K562 (cell line): ENCODE data around the gene FAM98C. TPM values are rescaled to one million over a fixed set of nuclear protein-coding genes. Genes with fewer than 3 reads are reported as not detected.

Experiments
- ARID1B ChIP-seq: fragments of 450-650 bp; IDR thresholded peaks from 2 replicates; pipeline ENCODE4 v1.6.1; 2016; ENCODE audit warnings: antibody characterized with exemption, mild to moderate bottlenecking, inconsistent platforms
- CBX5 ChIP-seq: IDR thresholded peaks from 2 replicates; pipeline ENCODE4 v1.6.1; 2014; ENCODE audit warnings: low read depth, borderline replicate concordance
- FOXJ3 ChIP-seq: sonication (generic); formaldehyde crosslinking; IDR thresholded peaks from 2 replicates; pipeline ENCODE4 v1.4.0; 2020; ENCODE audit warnings: mild to moderate bottlenecking, missing genetic modification reagents
- HCFC1 ChIP-seq: IDR thresholded peaks from 2 replicates; pipeline ENCODE4 v1.6.1; 2012; ENCODE audit warnings: low read depth, low read length, improper control_type of control experiment
- MTF1 ChIP-seq: fragments of 250-450 bp; sonication (Bioruptor Pico); IDR thresholded peaks from 2 replicates; pipeline ENCODE4 v1.9.0; 2021; ENCODE audit warnings: moderate library complexity, mild to moderate bottlenecking, inconsistent platforms, borderline replicate concordance
- NCOA1 ChIP-seq: fragments of 450-650 bp; IDR thresholded peaks from 2 replicates; pipeline ENCODE4 v1.6.1; 2016; ENCODE audit warnings: low read depth
- NCOR1 ChIP-seq: fragments of 450-650 bp; IDR thresholded peaks from 2 replicates; pipeline ENCODE4 v1.6.1; 2016; ENCODE audit warnings: mild to moderate bottlenecking, moderate library complexity
- NR1H2 ChIP-seq: sonication (generic); formaldehyde crosslinking; IDR thresholded peaks from 2 replicates; pipeline ENCODE4 v1.4.0; 2020; ENCODE audit warnings: mild to moderate bottlenecking, missing genetic modification reagents
- PHF20 ChIP-seq: fragments of 450-650 bp; IDR thresholded peaks from 2 replicates; pipeline ENCODE4 v1.6.1; 2018; ENCODE audit not compliant: partially characterized antibody
- SIX5 ChIP-seq, 2 experiments: IDR thresholded peaks; 2 replicates each; pipeline ENCODE4 v1.6.1; 2011; ENCODE audit warnings: low read length in 2 of 2, borderline replicate concordance in 1 of 2, low read depth in 1 of 2, mild to moderate bottlenecking in 1 of 2, moderate library complexity in 1 of 2; ENCODE audit not compliant: insufficient read depth in 1 of 2
- SMARCE1 ChIP-seq: fragments of 450-650 bp; IDR thresholded peaks from 2 replicates; pipeline ENCODE4 v1.7.1; 2016; ENCODE audit warnings: mild to moderate bottlenecking
- ZFP36 ChIP-seq: fragments of 150-350 bp; IDR thresholded peaks from 2 replicates; pipeline ENCODE4 v1.6.1; 2018; ENCODE audit warnings: low read length, low read depth; ENCODE audit not compliant: partially characterized antibody
- ZNF134 ChIP-seq: fragments of 250-450 bp; sonication (Bioruptor Pico); conservative IDR thresholded peaks from 2 replicates; pipeline ENCODE4 v1.4.0; 2020
- ZNF311 ChIP-seq: fragments of 250-450 bp; sonication (Bioruptor Pico); IDR thresholded peaks from 2 replicates; pipeline ENCODE4 v1.4.0; 2020; ENCODE audit warnings: mild to moderate bottlenecking, moderate library complexity
- ZNF444 ChIP-seq: fragments of 250-450 bp; sonication (Bioruptor Pico); IDR thresholded peaks from 2 replicates; pipeline ENCODE4 v1.4.0; 2020; ENCODE audit warnings: mild to moderate bottlenecking, moderate library complexity
- ZNF699 ChIP-seq: fragments of 250-450 bp; sonication (Bioruptor Pico); IDR thresholded peaks from 2 replicates; pipeline ENCODE4 v1.8.0; 2021; ENCODE audit warnings: mild to moderate bottlenecking, moderate library complexity; ENCODE audit not compliant: insufficient replicate concordance
- polyA plus RNA-seq, 8 experiments: library from polyadenylated mRNA; depleted of rRNA in 4 of 8; stranded (reverse) in 5 of 8; unstranded in 3 of 8; fragments of >200 nt; fragmentation: Nextera tagmentation in 2 of 8; fragmentation: Illumina TruSeq in 1 of 8; extraction: Ambion mirVana in 2 of 8; extraction: Trizol in 1 of 8; gene quantifications; 2 replicates each; pipeline versions ENCODE4 v1.2.1 to v1.2.3, GENCODE V29; 2011 to 2014; ENCODE audit warnings: inconsistent platforms in 1 of 8, missing spikeins in 1 of 8
- total RNA-seq, 7 experiments: library from RNA; depleted of rRNA in 6 of 7; stranded (reverse); fragments of >200 nt in 6 of 7; fragmentation: Illumina TruSeq in 2 of 7; extraction: Trizol in 2 of 7; gene quantifications; 2 replicates each; pipeline versions ENCODE4 v1.2.1 to v1.2.3, GENCODE V29; 2011 to 2021; ENCODE audit warnings: low replicate concordance in 1 of 7
- TF ChIP-seq, protein P1 (sequence below): fragments of 250-450 bp; sonication (Bioruptor Pico); IDR thresholded peaks from 2 replicates; pipeline ENCODE4 v1.4.0; 2020
- TF ChIP-seq, protein P2 (sequence below): fragments of 200-800 bp; sonication (Bioruptor generic); IDR thresholded peaks from 2 replicates; pipeline ENCODE4 v1.6.1; 2016; ENCODE audit warnings: missing genetic modification characterization, missing compliant biosample characterization
- TF ChIP-seq, protein P3 (sequence below): fragments of 450-650 bp; IDR thresholded peaks from 2 replicates; pipeline ENCODE4 v1.6.1; 2014; ENCODE audit warnings: low read depth, mild to moderate bottlenecking, moderate library complexity, borderline replicate concordance
- TF ChIP-seq, protein P4 (sequence below): fragments of 250-450 bp; sonication (Bioruptor Pico); IDR thresholded peaks from 2 replicates; pipeline ENCODE4 v1.9.0; 2021; ENCODE audit warnings: mild to moderate bottlenecking

FAM98C gene
- total and polyA plus RNA-seq, 9 of the 15 experiments (the other 6 are each of a cell fraction or from before 2014, with no cell fraction given): 1.7 to 43.8 (median 13.7) TPM

DNA sequence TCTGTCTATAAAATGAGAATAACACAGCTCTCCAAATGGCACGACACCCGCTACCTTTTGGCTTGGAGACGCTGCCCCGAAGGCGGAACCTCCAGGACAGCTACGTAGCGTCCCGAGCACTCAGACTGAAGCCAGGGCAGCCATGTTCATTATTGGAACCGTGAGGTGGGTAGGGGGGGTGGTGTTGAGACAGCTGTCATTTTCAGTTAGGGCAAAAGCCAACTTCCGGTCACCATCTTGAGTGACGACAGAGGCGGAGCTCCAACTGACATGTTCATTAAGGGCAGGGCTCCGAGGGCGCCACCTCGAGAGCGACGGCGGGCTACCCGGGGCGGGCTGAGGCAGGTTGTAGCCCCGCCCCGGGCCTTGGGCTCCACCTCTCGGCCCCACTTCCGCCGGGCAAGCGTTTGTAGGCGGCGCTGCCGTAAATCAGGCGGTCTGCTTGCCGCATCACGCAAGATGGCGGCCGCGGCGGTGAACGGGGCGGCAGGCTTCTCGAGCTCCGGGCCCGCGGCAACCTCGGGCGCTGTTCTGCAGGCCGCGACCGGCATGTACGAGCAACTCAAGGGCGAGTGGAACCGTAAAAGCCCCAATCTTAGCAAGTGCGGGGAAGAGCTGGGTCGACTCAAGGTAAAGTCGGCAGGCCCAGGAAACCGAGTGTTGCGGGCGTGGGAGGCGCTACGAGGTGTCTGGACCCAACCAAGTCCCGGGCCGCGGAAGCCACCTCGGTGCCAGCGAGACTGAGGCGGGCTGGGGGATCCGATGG, 28.4 kb upstream of the FAM98C start, which contains the start of gene PSMD8 (continued):
- TF ChIP-seq, protein P1, sequence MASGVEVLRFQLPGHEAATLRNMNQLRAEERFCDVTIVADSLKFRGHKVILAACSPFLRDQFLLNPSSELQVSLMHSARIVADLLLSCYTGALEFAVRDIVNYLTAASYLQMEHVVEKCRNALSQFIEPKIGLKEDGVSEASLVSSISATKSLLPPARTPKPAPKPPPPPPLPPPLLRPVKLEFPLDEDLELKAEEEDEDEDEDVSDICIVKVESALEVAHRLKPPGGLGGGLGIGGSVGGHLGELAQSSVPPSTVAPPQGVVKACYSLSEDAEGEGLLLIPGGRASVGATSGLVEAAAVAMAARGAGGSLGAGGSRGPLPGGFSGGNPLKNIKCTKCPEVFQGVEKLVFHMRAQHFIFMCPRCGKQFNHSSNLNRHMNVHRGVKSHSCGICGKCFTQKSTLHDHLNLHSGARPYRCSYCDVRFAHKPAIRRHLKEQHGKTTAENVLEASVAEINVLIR (CRISPR knock-in tag): peak; percentile 71; the same call in 1 of the 2 replicates
- TF ChIP-seq ZFP36 (no peak), ZNF444 (no peak), ZNF311 (CRISPR knock-in tag) (no peak), HCFC1 (peak; percentile 90), CBX5 (no peak), ARID1B (no peak), ZNF699 (CRISPR knock-in tag) (no peak), FOXJ3 (CRISPR knock-in tag) (no peak), SIX5 (IDR thresholded peaks at IDR 0.05; ENCODE audit: borderline replicate concordance in 1 of 2, insufficient read depth in 1 of 2, low read depth in 1 of 2, low read length in 2 of 2) (peak; percentile 59 to 60; a peak in 3 of 4 replicates), SMARCE1 (no peak), ZNF134 (CRISPR knock-in tag) (no peak), MTF1 (CRISPR knock-in tag) (no peak), NR1H2 (CRISPR knock-in tag) (0 out of 2 replicates have a peak, but pooled peaks have one; percentile 29), NCOA1 (no peak), NCOR1 (peak; percentile 37; the same call in 1 of the 2 replicates), PHF20 (peak; percentile 87)
- TF ChIP-seq, protein P2, sequence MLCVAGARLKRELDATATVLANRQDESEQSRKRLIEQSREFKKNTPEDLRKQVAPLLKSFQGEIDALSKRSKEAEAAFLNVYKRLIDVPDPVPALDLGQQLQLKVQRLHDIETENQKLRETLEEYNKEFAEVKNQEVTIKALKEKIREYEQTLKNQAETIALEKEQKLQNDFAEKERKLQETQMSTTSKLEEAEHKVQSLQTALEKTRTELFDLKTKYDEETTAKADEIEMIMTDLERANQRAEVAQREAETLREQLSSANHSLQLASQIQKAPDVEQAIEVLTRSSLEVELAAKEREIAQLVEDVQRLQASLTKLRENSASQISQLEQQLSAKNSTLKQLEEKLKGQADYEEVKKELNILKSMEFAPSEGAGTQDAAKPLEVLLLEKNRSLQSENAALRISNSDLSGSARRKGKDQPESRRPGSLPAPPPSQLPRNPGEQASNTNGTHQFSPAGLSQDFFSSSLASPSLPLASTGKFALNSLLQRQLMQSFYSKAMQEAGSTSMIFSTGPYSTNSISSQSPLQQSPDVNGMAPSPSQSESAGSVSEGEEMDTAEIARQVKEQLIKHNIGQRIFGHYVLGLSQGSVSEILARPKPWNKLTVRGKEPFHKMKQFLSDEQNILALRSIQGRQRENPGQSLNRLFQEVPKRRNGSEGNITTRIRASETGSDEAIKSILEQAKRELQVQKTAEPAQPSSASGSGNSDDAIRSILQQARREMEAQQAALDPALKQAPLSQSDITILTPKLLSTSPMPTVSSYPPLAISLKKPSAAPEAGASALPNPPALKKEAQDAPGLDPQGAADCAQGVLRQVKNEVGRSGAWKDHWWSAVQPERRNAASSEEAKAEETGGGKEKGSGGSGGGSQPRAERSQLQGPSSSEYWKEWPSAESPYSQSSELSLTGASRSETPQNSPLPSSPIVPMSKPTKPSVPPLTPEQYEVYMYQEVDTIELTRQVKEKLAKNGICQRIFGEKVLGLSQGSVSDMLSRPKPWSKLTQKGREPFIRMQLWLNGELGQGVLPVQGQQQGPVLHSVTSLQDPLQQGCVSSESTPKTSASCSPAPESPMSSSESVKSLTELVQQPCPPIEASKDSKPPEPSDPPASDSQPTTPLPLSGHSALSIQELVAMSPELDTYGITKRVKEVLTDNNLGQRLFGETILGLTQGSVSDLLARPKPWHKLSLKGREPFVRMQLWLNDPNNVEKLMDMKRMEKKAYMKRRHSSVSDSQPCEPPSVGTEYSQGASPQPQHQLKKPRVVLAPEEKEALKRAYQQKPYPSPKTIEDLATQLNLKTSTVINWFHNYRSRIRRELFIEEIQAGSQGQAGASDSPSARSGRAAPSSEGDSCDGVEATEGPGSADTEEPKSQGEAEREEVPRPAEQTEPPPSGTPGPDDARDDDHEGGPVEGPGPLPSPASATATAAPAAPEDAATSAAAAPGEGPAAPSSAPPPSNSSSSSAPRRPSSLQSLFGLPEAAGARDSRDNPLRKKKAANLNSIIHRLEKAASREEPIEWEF (CRISPR knock-in tag): no peak
- TF ChIP-seq, protein P3, sequence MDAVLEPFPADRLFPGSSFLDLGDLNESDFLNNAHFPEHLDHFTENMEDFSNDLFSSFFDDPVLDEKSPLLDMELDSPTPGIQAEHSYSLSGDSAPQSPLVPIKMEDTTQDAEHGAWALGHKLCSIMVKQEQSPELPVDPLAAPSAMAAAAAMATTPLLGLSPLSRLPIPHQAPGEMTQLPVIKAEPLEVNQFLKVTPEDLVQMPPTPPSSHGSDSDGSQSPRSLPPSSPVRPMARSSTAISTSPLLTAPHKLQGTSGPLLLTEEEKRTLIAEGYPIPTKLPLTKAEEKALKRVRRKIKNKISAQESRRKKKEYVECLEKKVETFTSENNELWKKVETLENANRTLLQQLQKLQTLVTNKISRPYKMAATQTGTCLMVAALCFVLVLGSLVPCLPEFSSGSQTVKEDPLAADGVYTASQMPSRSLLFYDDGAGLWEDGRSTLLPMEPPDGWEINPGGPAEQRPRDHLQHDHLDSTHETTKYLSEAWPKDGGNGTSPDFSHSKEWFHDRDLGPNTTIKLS: peak; percentile 89
- TF ChIP-seq, protein P4, sequence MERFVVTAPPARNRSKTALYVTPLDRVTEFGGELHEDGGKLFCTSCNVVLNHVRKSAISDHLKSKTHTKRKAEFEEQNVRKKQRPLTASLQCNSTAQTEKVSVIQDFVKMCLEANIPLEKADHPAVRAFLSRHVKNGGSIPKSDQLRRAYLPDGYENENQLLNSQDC (CRISPR knock-in tag): peak; percentile 63; the same call in 1 of the 2 replicates
